Measurements from ENCODE around the gene ZNF771. TPM values are rescaled to one million over a fixed set of nuclear protein-coding genes. Genes with fewer than 3 reads are reported as not detected.

Gene ZNF771
- total and polyA plus RNA-seq, 9 of the 15 experiments (the other 6 are each of a cell fraction or from before 2014, with no cell fraction given) = 1.5 to 12.6 (median 4.4) TPM

GRCh38 chr16:30446203-30446595 is 38.8 kb downstream of the ZNF771 start:
- intact Hi-C loops (cut with micrococcal nuclease) = loop anchor here (2.0 kb wide), 1 partner anchor 89 kb away; the partner anchor contains the start of gene ZNF747
- peak overlapping the region; percentile 82 for H3K4me3 ChIP-seq
- ATAC-seq (no peak), FAIRE-seq (peak; percentile 15), DNase-seq (ENCODE audit: extremely low read depth in 1 of 4, low spot score in 3 of 4) (no peak)
- ChIA-PET POLR2A (interaction anchor here (0.8 to 2.2 kb wide), 7 partner anchors 11 to 162 kb away, joined by 3 to 7 read pairs (median 4); no protein-coding TSS in a partner anchor), CTCF (ENCODE audit: low intra/inter-chr PET ratio) (interaction anchor here (0.5 to 0.8 kb wide), 2 partner anchors 98 to 184 kb away, joined by 3 read pairs; no protein-coding TSS in a partner anchor)
- H2AFZ ChIP-seq (ENCODE audit: low read depth, low read length) = peak overlapping the region; percentile 98
- H4K20me1 ChIP-seq (replicated peaks; ENCODE audit: control insufficient read depth, insufficient read depth, low read length) = 0 out of 2 replicates have a peak, but pooled peaks cover 7% of the 10 kb centered on the region
- peaks cover 23% of the 10 kb centered on the region for H3K36me3 ChIP-seq (ENCODE audit: control insufficient read depth, insufficient read depth, low read length)
- BruUV-seq (replicated peaks) = TSS peak; percentile 89
- H3K9me3 ChIP-seq (replicated peaks; ENCODE audit: control insufficient read depth, insufficient read depth, low read depth, low read length) = no peaks in the 10 kb centered on the region
- H3K9me1 ChIP-seq (ENCODE audit: control insufficient read depth, insufficient read depth, low read length) = no peaks in the 10 kb centered on the region
- no peaks in the 10 kb centered on the region for H3K27me3 ChIP-seq (ENCODE audit: control insufficient read depth in 2 of 2, insufficient read depth in 2 of 2, low read length in 2 of 2)
- peak overlapping the region; percentile 93 to 97; a peak in 3 of 4 replicates for H3K9ac ChIP-seq (ENCODE audit: insufficient read depth in 1 of 2, low read depth in 2 of 2, low read length in 2 of 2)
- WGBS (ENCODE audit: insufficient coverage, low coverage, missing lambda C conversion rate) = 85% methylated on average over 10 of the region's 10 CpGs
- H3K4me2 ChIP-seq (ENCODE audit: insufficient read depth, low read length) = peak overlapping the region; percentile 100
- peaks cover 33% of the 10 kb centered on the region for H3K79me2 ChIP-seq (ENCODE audit: control insufficient read depth, insufficient read depth, low read length)
- H3K27ac ChIP-seq (ENCODE audit: extremely low read depth, low read depth, low read length) = peak overlapping the region; percentile 96
- in situ Hi-C loops (cut with MboI) = no loop called here
- peaks cover 6 to 13% of the 10 kb centered on the region in 2 experiments; a peak in 3 of 5 replicates for H3K4me1 ChIP-seq (replicated peaks in 1 of 2; ENCODE audit: control insufficient read depth in 2 of 2, insufficient read depth in 2 of 2, low read length in 2 of 2)
- TF ChIP-seq, protein P1, sequence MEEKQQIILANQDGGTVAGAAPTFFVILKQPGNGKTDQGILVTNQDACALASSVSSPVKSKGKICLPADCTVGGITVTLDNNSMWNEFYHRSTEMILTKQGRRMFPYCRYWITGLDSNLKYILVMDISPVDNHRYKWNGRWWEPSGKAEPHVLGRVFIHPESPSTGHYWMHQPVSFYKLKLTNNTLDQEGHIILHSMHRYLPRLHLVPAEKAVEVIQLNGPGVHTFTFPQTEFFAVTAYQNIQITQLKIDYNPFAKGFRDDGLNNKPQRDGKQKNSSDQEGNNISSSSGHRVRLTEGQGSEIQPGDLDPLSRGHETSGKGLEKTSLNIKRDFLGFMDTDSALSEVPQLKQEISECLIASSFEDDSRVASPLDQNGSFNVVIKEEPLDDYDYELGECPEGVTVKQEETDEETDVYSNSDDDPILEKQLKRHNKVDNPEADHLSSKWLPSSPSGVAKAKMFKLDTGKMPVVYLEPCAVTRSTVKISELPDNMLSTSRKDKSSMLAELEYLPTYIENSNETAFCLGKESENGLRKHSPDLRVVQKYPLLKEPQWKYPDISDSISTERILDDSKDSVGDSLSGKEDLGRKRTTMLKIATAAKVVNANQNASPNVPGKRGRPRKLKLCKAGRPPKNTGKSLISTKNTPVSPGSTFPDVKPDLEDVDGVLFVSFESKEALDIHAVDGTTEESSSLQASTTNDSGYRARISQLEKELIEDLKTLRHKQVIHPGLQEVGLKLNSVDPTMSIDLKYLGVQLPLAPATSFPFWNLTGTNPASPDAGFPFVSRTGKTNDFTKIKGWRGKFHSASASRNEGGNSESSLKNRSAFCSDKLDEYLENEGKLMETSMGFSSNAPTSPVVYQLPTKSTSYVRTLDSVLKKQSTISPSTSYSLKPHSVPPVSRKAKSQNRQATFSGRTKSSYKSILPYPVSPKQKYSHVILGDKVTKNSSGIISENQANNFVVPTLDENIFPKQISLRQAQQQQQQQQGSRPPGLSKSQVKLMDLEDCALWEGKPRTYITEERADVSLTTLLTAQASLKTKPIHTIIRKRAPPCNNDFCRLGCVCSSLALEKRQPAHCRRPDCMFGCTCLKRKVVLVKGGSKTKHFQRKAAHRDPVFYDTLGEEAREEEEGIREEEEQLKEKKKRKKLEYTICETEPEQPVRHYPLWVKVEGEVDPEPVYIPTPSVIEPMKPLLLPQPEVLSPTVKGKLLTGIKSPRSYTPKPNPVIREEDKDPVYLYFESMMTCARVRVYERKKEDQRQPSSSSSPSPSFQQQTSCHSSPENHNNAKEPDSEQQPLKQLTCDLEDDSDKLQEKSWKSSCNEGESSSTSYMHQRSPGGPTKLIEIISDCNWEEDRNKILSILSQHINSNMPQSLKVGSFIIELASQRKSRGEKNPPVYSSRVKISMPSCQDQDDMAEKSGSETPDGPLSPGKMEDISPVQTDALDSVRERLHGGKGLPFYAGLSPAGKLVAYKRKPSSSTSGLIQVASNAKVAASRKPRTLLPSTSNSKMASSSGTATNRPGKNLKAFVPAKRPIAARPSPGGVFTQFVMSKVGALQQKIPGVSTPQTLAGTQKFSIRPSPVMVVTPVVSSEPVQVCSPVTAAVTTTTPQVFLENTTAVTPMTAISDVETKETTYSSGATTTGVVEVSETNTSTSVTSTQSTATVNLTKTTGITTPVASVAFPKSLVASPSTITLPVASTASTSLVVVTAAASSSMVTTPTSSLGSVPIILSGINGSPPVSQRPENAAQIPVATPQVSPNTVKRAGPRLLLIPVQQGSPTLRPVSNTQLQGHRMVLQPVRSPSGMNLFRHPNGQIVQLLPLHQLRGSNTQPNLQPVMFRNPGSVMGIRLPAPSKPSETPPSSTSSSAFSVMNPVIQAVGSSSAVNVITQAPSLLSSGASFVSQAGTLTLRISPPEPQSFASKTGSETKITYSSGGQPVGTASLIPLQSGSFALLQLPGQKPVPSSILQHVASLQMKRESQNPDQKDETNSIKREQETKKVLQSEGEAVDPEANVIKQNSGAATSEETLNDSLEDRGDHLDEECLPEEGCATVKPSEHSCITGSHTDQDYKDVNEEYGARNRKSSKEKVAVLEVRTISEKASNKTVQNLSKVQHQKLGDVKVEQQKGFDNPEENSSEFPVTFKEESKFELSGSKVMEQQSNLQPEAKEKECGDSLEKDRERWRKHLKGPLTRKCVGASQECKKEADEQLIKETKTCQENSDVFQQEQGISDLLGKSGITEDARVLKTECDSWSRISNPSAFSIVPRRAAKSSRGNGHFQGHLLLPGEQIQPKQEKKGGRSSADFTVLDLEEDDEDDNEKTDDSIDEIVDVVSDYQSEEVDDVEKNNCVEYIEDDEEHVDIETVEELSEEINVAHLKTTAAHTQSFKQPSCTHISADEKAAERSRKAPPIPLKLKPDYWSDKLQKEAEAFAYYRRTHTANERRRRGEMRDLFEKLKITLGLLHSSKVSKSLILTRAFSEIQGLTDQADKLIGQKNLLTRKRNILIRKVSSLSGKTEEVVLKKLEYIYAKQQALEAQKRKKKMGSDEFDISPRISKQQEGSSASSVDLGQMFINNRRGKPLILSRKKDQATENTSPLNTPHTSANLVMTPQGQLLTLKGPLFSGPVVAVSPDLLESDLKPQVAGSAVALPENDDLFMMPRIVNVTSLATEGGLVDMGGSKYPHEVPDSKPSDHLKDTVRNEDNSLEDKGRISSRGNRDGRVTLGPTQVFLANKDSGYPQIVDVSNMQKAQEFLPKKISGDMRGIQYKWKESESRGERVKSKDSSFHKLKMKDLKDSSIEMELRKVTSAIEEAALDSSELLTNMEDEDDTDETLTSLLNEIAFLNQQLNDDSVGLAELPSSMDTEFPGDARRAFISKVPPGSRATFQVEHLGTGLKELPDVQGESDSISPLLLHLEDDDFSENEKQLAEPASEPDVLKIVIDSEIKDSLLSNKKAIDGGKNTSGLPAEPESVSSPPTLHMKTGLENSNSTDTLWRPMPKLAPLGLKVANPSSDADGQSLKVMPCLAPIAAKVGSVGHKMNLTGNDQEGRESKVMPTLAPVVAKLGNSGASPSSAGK (IDR thresholded peaks at IDR 0.05) = no peak; the same call in none of the 2 replicates
- no peak for TF ChIP-seq RBM17 (IDR thresholded peaks at IDR 0.05; ENCODE audit: borderline replicate concordance, low read depth, low read length)
- TF ChIP-seq ZKSCAN8 (CRISPR knock-in tag; IDR thresholded peaks at IDR 0.05) = 0 out of 2 replicates have a peak, but pooled peaks have one; percentile 10
- TF ChIP-seq ZNF76 (CRISPR knock-in tag; IDR thresholded peaks at IDR 0.05; ENCODE audit: borderline replicate concordance) = peak; percentile 69; the same call in 1 of the 2 replicates
- no peak for TF ChIP-seq ZBTB2 (IDR thresholded peaks at IDR 0.05)
- TF ChIP-seq HNRNPUL1 (IDR thresholded peaks at IDR 0.05; ENCODE audit: low read length) = no peak
- no peak for TF ChIP-seq ZC3H8 (IDR thresholded peaks at IDR 0.05)
- no peak for TF ChIP-seq KLF10 (CRISPR knock-in tag; IDR thresholded peaks at IDR 0.05)

Measured in K562 (cell line).